HG03139 (cell line): ENCODE results near the gene SH3BP4.

Experiments
- ATAC-seq: cut with Tn5 transposase; IDR thresholded peaks from one replicate; pipeline ENCODE4 v1.9.1; 2021; ENCODE audit not compliant: unreplicated experiment

SH3BP4 gene

DNA sequence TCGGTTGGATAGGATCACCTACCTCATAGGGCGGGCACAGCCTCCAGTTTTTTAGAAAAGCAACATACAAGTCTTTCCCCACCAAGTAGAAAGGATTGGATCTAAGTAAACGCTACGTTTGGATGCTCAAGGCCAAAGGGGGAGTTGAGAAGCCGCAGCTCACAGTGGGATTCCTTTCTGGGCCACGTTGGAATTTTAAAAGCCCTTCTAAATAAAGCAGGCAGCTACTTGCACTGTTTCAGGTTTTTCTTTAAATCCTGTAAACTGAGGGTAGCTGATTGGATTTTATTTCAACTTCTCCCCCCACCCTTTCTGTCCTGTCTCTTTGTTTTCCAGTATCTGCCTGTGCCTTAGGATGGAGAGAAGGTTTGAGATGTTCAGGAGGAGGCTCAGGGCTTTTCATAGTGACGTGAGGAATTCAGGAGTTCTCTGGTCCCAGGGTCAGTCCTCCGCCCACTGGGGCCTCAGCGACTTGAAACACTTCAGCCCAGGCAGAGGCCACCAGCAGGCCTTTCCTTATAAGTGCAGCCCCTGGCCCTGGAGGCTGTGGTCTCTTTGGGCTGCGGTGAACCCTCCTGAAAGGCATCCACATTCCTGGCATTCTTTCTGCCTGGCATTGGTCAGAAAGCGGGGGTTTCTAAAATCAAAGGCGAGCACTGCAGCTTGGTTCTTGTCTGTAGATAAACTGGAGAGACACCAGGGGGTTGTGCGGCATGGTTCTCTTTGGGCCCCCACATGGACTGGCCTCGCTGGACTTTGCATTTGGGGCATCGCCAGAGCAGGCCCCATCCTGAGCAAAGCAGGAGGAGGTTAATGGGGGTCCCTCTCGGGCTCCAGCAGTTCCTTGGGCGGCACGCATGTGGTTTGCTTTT, 44.5 kb downstream of the SH3BP4 start:
- ATAC-seq = no peak

DNA sequence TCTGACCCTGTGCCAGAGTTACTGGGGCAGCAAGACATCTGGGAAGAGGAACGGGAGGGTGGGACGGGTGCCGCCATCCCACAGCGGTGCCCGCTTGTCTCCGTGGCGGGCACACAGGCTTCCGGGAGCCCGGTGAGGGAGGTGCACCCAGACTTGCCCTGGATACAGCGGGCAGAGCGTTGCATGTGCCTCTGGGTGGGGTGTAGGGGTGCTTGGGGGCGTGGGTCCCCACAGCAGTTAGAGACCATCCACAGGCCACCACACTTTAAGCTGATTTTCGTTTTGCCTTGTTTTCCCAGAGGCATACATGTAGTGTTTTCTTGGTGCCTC, 45.1 kb downstream of the SH3BP4 start:
- ATAC-seq = no peak

DNA sequence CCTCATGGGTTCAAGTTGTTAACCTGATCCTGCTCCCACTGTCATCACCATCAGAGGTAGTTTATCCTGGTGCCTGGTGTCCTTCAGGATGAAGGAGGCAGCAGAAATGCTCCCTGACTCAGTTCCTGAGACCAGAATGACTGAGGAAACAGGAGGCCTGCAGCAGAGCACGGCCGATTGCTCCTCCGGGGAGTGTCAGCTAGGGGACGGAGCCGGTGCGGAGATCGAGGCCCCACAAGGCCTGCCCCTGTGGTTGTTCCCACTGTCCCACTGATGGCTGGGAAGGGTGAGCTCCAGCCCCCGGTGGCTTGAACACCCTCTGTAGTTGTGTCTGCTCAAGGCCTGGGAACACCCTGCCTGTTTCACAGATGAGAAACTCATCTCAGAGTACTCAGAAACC, 45.6 kb downstream of the SH3BP4 start:
- ATAC-seq = no peak

DNA sequence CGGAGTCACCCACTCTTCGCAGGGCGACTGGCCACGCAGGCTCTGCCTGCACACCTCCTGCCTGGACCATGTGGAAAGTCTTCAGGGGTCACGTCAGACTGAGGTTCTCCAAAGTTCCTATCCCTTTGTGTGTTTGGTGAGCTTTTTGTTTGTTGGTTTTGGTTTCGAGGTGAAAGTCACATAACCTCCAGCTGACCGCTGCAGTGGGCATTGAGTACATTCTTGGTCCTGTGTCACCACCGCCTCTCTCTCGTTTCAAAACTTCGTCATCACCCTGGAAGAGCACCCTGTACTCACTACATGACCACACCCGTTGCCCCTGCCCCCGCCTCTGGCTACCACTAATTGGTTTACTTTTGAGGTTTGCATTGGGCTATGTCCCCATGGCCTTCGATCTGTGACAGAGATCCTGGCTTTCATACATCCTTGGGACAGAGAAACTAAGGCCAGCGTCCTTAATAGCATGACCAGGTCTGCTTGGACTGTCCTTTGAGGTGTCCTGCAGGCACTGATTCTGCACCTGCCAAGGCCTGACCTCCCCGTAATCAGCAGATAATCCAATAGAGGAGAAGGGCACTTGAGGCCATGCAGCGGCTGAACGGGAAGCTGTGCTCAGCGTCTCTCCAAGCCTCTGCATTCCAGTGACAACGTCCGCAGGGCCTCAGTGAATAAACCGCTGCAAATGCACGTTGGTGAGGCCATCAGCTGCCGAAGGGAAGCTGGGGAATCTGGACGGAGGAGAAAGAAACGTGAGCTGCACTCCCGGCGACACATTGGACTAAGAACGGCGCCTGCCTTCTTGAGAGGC, 46.8 kb downstream of the SH3BP4 start:
- ATAC-seq = no peak

DNA sequence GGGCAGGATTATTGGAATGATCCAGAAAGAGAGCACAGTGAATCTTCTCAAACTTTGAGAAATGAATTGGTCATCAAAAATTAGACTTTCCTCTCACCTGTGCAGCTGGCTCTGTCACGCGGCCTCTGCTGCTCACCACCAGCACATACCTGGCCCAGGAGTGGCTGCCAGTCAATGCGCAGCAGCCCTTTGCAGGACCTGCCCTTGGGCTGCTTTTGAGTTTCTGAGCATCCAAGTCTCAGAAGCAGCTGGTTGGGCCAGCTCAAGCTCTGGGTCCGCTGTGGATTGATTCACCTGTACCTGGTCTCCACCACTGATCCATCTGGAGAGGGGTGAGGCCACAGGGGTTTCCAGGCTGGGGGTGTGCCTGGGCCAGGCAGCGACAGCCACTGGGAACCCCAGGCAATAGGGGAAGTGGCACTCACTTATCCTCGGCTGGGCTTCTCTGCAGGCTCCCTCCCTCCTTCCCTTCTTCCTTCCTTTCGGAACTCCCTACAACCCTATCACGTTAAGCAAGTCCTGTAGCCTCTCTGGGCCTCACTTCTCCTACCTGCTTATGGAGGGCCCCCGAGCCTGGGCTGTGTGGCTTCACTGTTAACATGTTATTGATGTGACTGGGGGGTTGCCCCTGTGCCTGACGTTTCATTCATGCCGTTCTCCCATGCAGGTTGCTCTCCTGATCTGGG, 48.1 kb downstream of the SH3BP4 start:
- no peak for ATAC-seq

DNA sequence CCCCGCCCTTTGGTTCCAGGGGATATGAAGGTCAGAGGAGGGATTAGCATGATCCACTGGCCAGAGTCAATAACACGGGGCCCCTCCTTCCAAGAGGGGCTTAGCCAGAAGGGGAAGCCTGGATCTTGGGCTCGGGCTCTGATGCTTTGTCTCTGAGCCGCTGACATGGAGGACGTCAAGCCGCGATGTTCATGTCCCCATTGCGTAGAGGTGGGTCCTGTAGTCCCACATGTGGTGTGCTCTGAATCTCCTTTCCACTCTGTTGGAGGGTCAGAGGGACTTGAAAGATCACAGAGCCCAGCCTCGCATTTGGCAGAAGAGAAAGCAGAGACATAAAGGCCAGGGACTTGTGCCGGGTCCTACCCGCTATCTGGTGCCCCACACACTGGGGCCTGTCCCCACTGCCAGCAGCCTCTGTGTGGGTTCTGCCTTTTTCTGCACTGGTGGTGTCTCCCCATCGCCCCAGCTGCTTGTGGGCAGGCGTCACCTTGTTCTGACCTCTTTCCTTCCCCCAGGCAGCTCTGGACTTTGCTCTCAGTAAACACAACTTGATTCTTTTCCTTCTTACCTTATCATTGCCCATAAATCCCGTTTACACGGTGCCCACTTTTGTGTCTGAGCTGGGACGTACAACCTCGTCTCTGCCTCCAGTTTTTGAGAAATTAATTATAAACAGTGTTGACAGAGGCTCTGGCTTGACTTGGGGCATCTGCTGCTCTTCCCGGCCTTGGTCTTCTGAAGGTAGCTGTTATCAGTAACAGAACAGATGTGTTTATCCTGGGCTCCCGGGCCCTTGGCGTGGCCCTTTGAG, 48.8 kb downstream of the SH3BP4 start:
- no peak for ATAC-seq

DNA sequence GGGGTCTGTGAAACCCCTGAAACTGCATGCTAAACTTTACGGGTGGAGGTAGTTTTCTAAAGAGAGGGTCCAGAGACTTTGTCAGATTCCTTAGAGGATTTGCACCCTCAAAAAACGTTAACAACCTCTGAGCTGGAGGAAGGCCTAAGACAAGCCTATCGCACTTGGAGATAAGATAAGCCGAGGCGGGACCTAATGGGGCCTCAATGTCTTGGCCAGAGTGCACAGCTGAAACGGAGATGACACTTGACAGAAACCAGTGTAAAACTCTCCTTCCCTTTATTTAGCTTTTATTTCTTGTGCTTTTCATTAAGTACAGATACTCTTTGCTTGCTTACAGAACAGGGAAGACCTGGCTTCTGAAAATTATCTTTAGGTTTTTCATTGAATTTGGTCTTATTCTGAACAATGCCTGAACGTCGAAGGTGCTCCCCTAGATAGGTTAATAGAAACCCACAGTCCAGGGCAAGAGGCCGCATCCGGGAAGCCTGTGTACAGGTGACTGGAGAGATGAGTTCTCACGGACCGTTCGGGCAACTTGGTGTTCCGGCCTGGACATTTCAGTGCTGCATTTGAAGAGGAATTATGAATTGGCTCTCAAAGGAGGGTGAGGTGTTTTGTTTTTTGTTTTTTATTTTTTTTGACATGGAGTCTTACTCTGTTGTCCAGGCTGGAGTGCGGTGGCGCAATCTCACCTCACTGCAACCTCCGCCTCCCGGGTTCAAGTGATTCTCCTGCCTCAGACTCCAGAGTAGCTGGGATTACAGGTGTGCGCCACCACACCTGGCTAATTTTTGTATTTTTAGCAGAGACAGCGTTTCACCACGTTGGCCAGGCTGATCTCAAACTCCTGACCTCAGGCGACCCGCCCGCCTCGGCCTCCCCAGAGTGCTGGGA, 49.7 kb downstream of the SH3BP4 start:
- ATAC-seq = no peak

DNA sequence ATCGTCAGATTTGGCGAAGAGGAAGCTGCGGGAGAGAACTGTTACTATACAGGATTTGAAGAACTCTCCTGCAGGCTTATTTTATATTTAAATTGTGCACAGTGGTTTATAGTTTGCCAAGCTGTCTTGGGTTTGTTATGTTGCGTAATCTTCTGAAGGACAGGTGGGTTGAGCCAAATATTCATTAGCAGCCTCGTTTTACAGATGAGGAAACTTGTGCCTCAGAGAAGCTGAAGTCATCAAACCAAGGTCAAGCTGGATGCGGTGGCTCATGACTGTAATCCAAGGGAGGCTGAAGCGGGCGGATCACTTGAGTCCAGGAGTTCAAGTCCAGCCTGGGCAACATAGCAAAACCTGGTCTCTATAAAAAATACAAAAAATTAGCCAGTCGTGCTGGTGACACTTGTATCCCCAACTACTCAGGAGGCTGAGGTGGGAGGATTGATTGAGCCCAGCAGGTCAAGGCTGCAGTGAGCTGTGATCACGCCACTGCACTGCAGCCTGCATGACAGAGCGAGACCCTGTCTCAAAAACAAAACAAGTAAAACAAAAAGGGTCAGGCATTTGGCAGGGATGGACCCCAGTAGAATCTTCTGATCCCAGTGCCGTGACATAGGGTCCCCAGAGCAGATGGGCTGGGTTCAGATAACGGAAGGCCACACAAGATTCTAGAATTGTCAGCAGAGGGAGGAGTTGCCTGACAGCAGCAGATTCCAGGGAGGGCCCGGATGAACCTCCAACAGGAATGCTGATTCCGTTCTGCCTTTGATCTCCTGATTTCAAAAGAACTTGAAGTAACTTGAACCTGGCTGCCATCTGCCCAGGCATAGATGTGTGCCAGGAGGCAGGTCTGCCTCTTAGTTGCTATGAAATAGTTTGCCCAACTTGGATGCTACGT, 50.6 kb downstream of the SH3BP4 start:
- ATAC-seq = no peak

DNA sequence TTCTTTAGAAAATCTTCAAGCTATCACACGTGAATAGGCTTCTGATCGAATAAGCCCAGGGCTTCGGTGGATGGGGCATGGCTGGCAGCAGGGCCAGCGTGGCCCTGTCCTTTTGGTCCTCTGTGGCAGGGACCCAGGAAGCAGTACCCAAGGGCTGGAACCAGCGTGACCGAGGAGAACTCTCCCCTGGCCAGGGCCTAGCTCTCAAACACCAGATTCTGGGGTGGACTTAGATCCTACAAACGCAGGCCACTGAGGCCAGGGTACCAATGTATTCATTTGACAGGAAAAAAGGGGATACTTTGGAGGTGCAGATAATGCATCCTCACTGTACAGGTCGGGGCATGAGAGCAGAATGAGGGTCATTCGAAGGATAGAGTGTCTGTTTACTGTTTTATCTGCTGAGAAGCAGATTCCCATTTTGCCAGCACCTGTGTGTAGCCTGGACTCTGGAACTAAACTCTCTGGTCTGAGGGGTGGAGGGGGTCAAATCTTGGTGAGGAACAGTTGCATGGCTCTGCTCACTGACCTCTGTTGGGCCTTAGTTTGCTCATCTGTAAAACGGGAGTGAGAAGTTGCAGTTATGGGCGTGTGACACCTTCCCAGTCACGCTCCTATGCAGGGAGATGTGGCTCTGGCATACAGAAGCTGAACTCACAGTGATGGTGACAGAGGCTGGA, 51.4 kb downstream of the SH3BP4 start:
- no peak for ATAC-seq

DNA sequence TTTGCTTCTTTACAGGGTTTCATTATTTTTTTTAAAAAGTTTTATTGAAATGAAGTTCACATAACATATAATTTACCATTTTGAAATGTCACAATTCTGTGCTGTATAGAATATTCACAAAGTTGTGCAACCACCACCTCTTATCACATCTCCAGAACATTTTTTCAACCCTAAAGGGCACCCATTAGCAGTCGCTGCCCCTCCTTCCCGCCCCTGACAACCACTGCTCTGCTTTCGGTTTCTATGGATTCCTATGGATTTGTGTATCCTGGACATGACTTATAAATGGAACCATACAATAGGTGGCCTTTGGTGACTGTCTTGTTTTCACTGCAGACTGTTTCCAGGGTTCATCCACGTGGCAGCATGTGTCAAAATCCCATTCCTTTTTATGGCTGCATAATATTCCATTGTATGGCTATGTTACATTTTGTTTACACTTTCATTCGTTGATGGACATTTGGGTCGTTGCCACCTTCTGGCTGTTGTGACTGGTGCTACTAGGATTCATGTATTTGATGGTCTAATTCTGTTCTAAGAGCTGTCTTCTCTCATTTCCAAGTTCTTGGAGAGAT, 52.6 kb downstream of the SH3BP4 start:
- no peak for ATAC-seq

DNA sequence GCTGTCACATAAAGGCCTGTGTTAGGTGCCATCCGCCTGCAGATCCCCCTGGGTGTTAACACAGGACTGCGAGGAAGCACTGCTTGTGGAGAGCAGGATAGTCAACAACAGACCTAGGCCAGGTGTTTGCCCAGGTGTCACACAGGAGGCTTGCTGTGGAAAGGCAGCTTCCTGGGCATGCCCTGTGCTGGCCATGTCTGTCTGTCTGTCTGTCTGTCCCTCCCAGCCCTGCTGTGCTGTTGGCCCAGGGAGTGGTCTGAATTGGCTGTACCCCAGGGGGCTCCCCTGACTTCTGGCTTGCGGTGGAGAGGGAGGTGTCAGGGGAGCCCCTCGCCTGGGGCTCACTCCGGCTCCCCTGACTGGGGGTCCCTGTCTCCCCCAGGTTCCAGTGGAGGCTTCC, 53.2 kb downstream of the SH3BP4 start:
- ATAC-seq = no peak

DNA sequence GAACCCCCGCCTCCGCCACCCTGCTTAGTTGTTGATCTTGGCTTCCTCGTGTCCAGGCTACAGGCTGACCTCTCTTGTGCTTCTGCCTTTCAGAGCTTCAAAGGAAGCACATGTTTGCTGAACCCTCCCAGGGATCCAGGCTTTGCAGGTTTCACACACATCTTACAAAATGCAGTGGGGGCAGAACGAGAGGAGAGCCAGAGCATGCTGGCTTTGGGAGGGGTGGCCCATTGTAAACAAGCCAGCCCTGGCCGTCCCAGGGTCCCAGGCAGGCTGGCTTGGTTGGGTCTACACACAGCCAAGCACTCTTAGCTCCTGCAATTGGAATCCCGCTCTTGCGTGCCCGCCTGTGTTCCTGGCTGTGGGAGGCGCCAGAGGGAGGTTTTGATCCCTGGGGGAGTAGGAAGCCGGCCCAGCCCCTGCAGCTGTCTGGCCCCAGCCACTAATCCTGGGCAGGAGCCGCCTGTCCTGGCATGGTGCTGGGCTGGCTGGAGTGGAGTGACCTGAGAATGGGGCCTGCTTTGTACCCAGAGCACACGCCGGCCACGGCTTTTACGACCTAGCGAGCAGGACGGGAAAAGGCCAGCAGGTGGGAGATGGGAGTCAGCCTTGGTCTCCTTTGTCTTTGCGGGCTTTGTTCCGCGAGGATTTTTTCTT, 53.9 kb downstream of the SH3BP4 start:
- ATAC-seq = no peak

DNA sequence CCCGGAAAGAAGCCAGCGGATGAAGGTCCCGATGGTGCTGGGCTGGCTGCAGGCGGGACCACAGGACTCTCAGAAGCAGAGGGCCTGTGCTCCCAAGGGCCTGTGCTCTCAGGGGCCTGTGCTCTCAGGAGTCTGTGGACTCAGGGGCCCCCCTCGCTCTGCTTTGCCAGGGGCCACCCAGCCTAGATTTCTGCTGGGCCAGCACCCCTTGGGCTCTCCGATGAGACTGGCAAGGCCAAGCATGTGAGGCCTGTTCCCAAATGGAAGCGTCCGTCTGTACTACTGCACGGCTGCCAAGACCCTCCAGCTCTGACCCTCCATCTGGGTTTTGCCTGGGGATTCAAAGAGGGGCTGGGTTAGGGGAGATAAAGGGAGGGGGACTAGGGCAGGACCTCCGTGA, 54.6 kb downstream of the SH3BP4 start:
- ATAC-seq = no peak

DNA sequence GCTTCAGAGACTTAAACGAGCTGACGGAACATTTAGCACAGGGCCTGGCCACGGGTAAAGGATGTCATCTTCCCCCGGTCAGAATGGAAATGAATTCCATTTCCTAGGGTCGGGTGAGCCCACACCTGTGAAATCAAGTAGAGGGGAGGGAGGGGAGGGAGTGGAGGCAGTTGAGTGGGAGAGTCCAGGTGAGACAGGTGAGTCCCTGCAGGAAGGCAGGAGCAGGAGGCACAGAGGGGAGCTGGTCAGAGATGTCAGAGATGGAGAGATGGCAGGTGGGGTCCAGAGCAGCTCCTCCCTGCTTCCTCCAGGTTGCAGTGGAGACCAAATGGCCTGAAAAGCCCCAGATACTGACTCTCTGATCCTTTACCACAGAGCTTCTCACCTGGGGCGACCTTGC, 55.2 kb downstream of the SH3BP4 start:
- ATAC-seq = no peak

DNA sequence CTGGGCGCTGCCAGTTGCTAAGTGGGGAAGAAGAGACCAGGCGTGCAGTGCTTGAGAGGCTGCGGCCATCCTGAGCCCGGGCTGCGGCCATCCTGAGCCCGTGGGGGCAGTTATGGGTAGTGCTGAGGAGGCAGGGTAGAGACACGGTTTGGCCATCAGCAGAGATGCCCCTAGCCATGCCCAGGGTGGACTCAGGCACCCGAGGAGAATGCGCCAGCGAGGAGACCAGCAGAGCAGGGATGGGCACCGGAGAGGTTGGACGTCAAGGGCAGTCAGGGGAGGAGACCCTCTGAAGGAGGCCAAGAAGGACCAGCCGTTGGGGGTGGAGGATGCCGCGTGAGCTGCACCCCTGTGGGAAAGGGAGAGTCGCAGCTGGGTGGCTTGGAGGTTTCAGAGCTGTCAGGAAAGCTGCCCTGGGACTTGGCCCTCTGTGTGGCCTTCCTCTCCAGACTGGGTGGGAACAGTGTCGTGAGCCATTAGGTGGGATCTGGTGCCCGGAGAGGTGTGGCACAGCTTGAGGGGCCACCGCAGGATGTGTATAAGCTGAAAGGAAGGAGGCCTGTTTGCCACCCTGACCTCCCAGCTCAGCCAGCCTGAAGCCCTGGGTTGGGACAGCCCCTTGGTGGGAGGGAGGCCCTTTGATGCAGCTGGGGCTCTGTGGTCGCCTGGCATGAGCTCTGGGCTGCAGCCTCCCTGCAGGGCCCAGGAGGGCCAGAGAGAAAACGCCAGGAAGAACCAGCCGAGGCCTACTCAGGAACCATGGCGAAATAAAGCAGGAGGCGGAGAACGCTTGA, 56.0 kb downstream of the SH3BP4 start:
- no peak for ATAC-seq

DNA sequence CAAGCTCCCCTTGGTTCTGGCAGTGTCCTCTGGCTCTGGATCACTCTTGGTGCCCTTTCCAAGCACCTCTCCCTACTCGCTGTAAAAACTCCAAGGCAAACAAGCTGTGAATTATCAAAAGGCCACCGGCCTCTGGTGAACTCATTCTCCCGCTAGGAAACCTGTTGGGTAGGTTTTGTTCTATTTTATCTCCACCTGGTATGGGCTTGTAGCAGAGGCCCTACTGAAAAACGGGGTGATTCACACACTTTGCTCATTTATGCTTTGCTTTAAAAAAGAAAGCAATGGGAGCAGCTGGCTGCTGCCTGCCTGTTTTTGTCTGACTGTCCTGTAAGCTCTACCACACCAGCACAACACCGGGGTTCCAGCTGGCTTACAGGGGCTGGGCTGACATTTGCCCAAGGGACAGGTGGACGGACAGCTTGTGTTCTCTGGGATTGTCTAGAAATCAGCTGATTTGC, 56.8 kb downstream of the SH3BP4 start:
- no peak for ATAC-seq

DNA sequence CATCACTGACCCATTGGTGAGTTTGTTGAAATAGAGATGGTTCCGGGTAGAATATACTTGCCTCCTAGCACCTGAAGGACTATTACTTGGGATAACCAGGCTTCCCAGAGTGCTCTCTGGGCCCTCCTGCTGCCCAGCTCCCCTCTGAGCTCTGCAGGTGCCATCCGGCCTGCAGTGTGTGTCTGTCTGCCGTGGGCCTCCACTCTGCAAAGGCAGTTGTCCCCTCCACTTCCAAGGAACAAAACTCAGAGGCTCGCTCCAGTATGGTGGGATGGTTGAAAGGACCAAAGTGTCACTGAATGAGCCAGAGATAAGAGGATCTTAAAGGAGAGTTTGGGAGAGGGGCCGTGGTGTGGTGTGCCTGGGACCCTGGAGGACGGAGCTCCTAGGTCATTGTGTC, 57.3 kb downstream of the SH3BP4 start:
- ATAC-seq = no peak
